Activated naive CD4-positive, alpha-beta T cell treated with anti-CD3 and anti-CD28 coated beads for 36 hours (primary cell): Measurements from ENCODE around the gene TP53BP2. TPM values are rescaled to one million over a fixed set of nuclear protein-coding genes. Genes with fewer than 3 reads are reported as not detected.
"Not testable (repeated sequence)": the region's sequence is repeated elsewhere in the genome, so short reads cannot be mapped to it uniquely, and the experiment has no call there.

Experiments used
- CTCF ChIA-PET: fragments of 350-600 bp; sonication (Branson Sonifier 250); formaldehyde crosslinking; loops from one replicate; lab custom pipeline; 2021; ENCODE audit warnings: antibody characterized with exemption; lab: Charles Lee
- DNase-seq: peaks from one replicate; pipeline ENCODE4 v3.0.0-alpha.2; 2020
- H3K27ac Mint-ChIP-seq: one replicate; pipeline ENCODE4 v1.8.0; 2021; ENCODE audit warnings: mild to moderate bottlenecking, mixed read lengths
- H3K27me3 Mint-ChIP-seq: one replicate; pipeline ENCODE4 v1.8.0; 2021; ENCODE audit warnings: low read depth, mixed read lengths
- H3K36me3 Mint-ChIP-seq: one replicate; pipeline ENCODE4 v1.8.0; 2021; ENCODE audit warnings: low read depth, mixed read lengths
- H3K4me1 Mint-ChIP-seq: one replicate; pipeline ENCODE4 v1.8.0; 2021; ENCODE audit warnings: low read depth, mixed read lengths
- H3K4me3 Mint-ChIP-seq: one replicate; pipeline ENCODE4 v1.8.0; 2021; ENCODE audit warnings: mild to moderate bottlenecking, moderate library complexity, mixed read lengths
- H3K9me3 Mint-ChIP-seq: one replicate; pipeline ENCODE4 v1.8.0; 2021; ENCODE audit warnings: mixed read lengths
- intact Hi-C: fragments of 100-400 bp; cut with micrococcal nuclease; formaldehyde crosslinking; loops from one replicate; pipeline ENCODE4 v1.15.1; 2023
- total RNA-seq, 2 experiments: library from RNA; stranded (reverse); gene quantifications; one replicate each; pipeline ENCODE4 v1.2.3, GENCODE V29; 2021

The TP53BP2 gene
- total RNA-seq, 2 experiments from 2014 or later = 40.8 to 44.2 TPM

DNA sequence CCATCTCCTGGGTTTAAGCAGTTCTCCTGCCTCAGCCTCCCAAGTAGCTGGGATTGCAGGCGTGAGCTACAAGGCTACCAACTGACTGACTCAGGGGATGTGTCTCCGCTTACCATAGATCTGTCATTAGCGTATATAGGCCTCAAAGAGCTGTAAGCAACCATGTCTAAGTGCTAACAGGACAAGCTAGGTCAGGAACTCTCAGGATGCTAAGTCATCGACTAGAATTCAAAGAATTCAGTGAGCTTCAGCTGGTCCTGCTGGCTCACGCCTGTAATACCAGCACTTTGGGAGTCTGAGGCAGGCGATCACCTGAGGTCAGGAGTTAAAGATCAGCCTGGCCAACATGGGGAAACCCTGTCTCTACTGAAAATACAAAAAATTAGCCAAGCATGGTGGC lies 103.9 kb downstream of the TP53BP2 start:
- Mint-ChIP-seq H3K9me3 (no peaks in the 10 kb centered on the region), H3K27me3 (no peaks in the 10 kb centered on the region), H3K36me3 (no peaks in the 10 kb centered on the region), H3K4me1 (no peaks in the 10 kb centered on the region), H3K4me3 (no peak overlapping the region), H3K27ac (no peak overlapping the region)
- CTCF ChIA-PET = interaction anchor here (0.5 to 1.2 kb wide), 2 partner anchors 24 to 48 kb away, joined by 3 to 6 read pairs; no protein-coding TSS in a partner anchor
- DNase-seq = no peak
- intact Hi-C loops = no loop called here

DNA sequence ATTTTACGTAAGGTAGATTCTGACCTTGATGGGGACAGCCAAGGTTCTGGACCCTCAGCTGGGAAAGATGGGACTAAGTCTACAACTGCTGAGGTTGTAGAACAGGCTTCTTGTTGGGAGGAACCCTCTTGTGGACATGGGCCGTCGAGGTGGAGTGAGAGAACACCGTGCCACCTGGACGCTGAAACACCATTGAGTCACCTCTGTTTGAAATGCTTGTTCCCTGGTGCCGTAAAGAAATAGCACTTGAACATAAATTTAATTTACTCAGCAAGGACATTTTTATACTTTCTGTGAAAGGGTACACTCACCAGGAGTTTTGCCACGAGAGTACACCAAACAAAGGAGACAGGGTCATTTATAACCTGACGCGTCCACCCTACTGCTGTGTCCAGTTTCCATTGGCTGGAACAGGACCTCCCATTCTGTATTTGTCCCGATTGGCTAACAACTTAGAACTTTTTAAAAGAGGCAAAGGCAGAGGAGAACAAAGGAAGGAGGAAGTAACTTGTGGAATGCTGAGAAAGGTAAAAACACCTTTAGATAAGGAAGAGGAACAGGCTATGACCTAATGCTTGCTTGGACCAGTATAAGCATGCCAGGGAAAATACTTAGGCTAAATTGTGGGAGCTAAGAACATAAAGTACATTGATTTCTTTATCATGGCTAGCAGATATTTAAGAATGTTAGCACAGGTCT lies 105.6 kb downstream of the TP53BP2 start:
- H3K4me3 Mint-ChIP-seq, H3K9me3 Mint-ChIP-seq, H3K4me1 Mint-ChIP-seq, H3K27me3 Mint-ChIP-seq, H3K36me3 Mint-ChIP-seq, intact Hi-C loops, DNase-seq, H3K27ac Mint-ChIP-seq: not testable (repeated sequence)
- CTCF ChIA-PET = interaction anchor here (1.3 to 2.5 kb wide), 2 partner anchors 8 to 28 kb away, joined by 3 to 16 read pairs; no protein-coding TSS in a partner anchor

DNA sequence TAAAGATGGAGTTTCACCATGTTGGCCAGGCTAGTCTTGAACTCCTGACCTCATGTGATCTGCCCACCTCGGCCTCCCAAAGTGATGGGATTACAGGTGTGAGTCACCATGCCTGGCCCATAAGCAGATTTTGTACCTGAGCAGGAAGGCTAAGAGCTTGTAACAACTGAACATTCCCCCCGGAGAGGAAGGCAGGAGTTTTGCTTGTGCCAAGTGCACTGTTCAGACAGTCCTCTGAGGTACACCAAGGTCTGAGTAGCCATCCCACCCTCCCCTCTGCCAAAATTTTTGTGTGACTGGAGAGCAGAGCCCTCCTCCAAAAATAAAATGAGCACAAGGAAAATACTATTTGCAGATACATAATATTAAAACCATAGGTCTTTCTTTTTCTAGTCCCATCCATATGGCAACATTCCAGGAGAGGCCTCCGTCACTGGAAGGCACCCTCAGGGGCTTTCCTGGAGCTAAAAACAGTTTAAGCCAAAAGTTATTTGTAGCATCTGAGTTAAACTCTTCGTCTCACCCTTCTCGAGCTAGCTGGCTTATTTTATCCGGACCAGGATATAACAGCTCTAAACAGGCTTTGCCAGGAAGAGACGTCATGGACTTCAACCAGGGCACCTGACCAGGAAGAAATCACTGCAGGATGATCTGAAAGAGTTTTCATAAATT lies 106.2 kb downstream of the TP53BP2 start:
- CTCF ChIA-PET = interaction anchor here (1.3 to 2.5 kb wide), 3 partner anchors 9 to 28 kb away, joined by 3 to 16 read pairs (median 3); no protein-coding TSS in a partner anchor
- no peak for DNase-seq
- H3K9me3 Mint-ChIP-seq = no peaks in the 10 kb centered on the region
- no peaks in the 10 kb centered on the region for H3K4me1 Mint-ChIP-seq
- no peak overlapping the region for H3K27ac Mint-ChIP-seq
- no peak overlapping the region for H3K4me3 Mint-ChIP-seq
- no peaks in the 10 kb centered on the region for H3K27me3 Mint-ChIP-seq
- H3K36me3 Mint-ChIP-seq = no peaks in the 10 kb centered on the region
- intact Hi-C loops = no loop called here

DNA sequence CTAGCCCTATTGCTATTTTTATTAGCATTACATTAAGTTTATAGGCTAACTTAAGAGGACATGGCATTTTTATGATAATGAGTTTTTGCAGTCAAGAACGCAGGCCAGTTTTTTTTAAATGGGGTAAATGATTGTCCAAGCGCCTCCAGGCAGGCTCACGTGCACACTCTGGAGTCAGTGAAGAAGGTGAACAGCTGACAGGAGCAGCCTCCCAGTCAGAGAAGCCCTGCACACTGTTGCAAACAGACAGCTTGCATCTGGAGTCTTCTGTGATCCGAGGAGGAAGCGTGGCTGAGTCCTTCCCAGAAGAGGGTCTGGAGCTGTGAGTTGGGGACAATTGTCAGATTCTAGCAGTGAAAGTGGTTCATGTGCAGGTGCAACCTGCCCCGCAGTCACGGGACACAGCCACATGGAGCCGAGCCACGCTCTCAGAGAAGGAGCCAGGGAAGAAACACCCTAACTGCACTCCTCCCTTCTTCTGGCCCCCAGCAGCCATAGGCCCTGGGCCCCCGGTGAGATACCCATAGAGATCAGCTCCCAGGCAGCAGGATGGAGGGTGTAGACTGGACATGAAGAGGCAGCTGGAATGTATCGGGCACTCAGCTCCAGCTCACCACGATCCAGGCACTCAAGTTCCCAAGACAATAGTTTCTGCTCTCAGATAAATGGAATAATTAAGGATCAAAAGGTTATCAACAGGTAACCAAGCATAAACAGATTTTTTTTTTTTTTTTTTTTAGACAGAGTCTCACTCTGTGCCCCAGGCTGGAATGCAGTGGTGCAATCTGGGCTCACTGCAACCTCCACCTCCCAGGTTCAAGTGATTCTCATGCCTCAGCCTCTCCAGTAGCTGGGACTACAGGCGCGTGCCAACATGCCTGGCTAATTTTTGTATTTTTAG lies 107.0 kb downstream of the TP53BP2 start:
- Mint-ChIP-seq H3K27me3 (no peaks in the 10 kb centered on the region), H3K36me3 (no peaks in the 10 kb centered on the region), H3K4me1 (no peaks in the 10 kb centered on the region), H3K9me3 (no peaks in the 10 kb centered on the region), H3K27ac (no peak overlapping the region), H3K4me3 (no peak overlapping the region)
- intact Hi-C loops = no loop called here
- CTCF ChIA-PET = interaction anchor here (0.6 to 2.5 kb wide), 6 partner anchors 10 to 103 kb away, joined by 3 to 16 read pairs (median 3); no protein-coding TSS in a partner anchor
- no peak for DNase-seq

DNA sequence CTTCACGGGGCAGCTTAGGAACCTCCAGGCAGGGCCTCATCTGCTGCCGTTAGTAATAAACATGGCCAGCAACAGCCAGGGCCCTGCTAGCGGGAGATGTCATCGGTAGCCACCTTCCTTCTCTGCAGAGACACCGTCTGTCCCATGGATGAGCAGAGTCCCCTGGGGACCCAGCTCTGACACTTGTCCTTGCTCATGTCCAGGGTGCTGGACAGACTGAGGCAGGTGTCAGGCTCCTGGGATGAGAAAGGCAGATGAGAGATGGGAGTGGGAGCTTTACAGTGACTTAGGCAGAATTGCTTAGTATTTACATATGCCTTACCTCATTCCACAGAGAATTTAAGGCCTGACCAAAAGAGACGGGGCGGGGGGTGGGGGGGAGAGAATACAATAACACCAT lies 108.4 kb downstream of the TP53BP2 start:
- no peak for DNase-seq
- Mint-ChIP-seq H3K4me1 (no peaks in the 10 kb centered on the region), H3K27ac (no peak overlapping the region), H3K4me3 (no peak overlapping the region), H3K9me3 (no peaks in the 10 kb centered on the region), H3K36me3 (no peaks in the 10 kb centered on the region), H3K27me3 (no peaks in the 10 kb centered on the region)
- intact Hi-C loops = no loop called here
- CTCF ChIA-PET = interaction anchor here (0.9 to 2.5 kb wide), 3 partner anchors 11 to 39 kb away, joined by 3 to 16 read pairs (median 3); no protein-coding TSS in a partner anchor

DNA sequence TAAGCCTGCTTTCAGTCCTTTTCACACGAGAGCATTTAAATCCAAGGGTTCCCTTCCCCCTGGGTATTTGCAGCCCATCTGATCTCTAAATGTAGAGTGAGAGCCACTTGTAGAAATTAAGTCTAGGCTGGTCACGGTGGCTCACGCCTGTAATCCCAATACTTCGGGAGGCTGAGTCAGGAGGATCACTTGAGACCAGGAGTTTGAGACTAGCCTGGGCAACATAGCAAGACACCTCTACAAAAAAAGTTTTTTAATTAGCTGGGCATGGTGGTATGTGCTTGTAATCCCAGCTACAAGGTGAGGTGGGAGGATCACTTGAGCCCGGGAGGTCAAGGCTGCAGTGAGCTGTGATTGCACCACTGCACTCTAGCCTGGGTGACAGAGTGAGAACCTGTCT lies 109.1 kb downstream of the TP53BP2 start:
- H3K27ac Mint-ChIP-seq, H3K4me3 Mint-ChIP-seq, H3K9me3 Mint-ChIP-seq, intact Hi-C loops, H3K36me3 Mint-ChIP-seq, H3K27me3 Mint-ChIP-seq, DNase-seq, H3K4me1 Mint-ChIP-seq: not testable (repeated sequence)
- CTCF ChIA-PET = interaction anchor here (3.1 kb wide), 1 partner anchor 13 kb away, joined by 8 read pairs; no protein-coding TSS in a partner anchor

DNA sequence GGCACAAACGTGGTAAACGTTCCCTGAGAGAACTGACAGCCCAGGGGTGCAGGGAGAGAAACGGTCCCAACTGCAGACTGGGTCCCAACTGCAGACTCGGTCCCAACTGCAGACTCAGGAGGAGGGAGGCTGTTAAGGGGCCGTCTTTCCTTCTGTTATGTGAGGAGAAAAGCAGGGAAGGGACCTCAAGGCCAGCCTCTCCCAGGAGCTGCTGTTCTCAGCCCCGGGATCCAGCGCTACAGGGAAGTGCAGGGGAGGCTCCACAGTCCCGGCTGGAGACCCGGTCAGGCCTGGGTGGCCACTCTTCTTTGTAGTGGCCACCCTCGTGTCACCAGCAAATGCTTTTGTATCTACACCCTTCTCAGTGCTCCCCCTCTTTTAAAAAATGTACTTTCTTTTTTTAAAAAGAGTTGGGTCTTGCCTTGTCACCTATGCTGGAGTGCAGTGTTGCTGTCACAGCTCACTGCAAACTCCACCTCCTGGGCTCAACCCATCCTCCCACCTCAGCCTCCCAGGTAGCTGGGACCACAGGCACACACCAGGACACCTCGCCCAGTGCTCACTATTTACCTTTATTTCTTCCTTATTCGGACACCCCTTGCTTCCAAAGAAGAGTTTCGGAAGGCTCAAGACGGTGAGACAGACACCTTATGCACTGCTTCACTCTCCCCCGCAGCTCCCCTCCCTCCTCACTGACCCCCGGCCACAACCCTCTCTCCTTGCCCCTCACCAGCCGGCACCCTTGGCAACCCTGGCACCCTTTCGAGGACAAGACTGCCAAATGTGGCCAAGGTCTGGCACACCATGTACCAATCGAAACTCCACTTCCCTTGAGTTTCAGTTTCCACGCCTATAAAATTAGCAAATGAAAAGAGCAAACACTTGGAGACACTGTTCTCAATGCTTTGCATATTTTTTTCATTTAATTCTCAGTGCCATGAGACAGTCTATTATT lies 111.6 kb downstream of the TP53BP2 start:
- no peak for DNase-seq
- Mint-ChIP-seq H3K36me3 (peaks cover 4% of the 10 kb centered on the region), H3K9me3 (no peaks in the 10 kb centered on the region), H3K4me3 (no peak overlapping the region), H3K27me3 (no peaks in the 10 kb centered on the region), H3K27ac (no peak overlapping the region), H3K4me1 (peaks cover 7% of the 10 kb centered on the region)
- intact Hi-C loops = no loop called here
- CTCF ChIA-PET = interaction anchor here (3.1 kb wide), 1 partner anchor 16 kb away, joined by 8 read pairs; no protein-coding TSS in a partner anchor

DNA sequence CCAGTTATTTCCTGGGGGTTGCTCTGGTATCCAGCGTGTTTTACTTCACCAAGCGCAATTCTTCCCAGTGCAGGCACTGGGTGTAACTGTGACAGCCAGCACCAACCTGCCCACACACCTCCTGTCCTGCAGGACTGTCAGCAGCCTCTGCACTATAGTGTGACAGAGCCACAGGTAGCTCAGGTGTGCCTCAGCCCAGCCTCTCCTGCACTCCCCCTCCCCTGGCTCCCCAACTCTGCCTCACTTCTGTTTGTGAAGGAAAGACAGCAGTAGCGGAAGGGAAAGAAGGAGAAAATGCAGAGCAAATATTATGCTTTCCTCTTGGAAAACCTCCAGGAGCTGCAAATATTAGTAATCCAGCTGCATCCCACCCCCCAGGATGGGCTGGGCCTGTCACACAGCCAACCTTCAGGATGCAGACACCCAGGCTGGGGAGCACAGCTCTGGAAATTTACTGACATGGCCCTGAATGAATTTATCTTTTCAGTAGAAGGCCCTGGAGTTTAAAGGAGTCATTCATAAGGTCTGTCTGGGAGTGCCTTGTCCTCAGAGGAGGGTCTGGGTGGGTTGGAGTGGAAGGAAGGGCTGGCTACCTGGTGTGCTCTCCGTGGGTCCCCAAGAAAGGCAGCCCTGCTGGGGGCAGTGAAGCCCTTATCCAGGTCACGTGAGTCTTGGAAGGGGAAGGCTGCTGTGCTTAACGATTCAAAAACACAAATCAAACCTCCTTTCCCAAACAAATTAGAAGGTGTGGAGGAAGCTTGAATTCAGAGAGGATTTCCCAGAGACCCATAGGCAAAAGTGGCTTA lies 112.6 kb downstream of the TP53BP2 start:
- peaks cover 4% of the 10 kb centered on the region for H3K36me3 Mint-ChIP-seq
- DNase-seq = no peak
- no peaks in the 10 kb centered on the region for H3K9me3 Mint-ChIP-seq
- CTCF ChIA-PET = interaction anchor here (0.6 to 1.8 kb wide), 2 partner anchors 34 to 232 kb away, joined by 3 to 4 read pairs; no protein-coding TSS in a partner anchor
- intact Hi-C loops = no loop called here
- H3K27me3 Mint-ChIP-seq = no peaks in the 10 kb centered on the region
- H3K27ac Mint-ChIP-seq = no peak overlapping the region
- peaks cover 8% of the 10 kb centered on the region for H3K4me1 Mint-ChIP-seq
- H3K4me3 Mint-ChIP-seq = no peak overlapping the region

DNA sequence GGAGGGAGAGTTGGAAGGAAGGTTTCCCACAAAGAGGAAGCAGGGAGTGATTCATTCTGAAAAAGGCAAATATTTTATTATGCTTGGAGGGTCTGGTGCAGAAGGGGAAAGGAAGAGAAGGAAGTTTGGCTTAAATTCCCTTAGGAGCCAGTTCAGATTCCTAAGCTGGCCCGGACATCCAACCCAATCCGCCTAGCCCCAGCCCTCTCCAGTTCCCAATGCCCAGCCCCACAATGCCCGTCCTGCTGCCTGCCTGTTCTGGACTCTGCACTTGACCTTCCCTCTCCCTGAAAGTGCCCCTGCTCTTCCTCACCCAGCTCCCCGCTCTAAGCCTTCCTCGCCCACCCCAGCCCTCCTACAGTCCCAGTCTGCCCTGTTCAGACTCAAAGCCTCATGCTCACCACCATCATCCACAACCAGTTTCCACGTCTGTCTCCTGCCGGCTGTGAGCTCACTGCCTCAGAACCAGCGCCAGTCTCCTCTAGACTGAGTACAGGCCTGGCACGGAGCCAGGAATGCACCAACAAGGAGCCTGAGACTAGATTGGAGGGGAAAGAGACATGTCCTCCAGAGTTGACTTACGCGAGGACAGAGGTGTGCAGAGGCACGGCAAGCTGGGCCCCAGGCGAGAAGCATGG lies 114.5 kb downstream of the TP53BP2 start:
- no peak for DNase-seq
- Mint-ChIP-seq H3K27me3 (no peaks in the 10 kb centered on the region), H3K9me3 (no peaks in the 10 kb centered on the region), H3K4me3 (no peak overlapping the region), H3K36me3 (peaks cover 6% of the 10 kb centered on the region), H3K4me1 (peaks cover 24% of the 10 kb centered on the region), H3K27ac (no peak overlapping the region)
- CTCF ChIA-PET = interaction anchor here (0.7 to 1.8 kb wide), 2 partner anchors 18 to 33 kb away, joined by 4 to 5 read pairs; no protein-coding TSS in a partner anchor
- intact Hi-C loops = no loop called here

DNA sequence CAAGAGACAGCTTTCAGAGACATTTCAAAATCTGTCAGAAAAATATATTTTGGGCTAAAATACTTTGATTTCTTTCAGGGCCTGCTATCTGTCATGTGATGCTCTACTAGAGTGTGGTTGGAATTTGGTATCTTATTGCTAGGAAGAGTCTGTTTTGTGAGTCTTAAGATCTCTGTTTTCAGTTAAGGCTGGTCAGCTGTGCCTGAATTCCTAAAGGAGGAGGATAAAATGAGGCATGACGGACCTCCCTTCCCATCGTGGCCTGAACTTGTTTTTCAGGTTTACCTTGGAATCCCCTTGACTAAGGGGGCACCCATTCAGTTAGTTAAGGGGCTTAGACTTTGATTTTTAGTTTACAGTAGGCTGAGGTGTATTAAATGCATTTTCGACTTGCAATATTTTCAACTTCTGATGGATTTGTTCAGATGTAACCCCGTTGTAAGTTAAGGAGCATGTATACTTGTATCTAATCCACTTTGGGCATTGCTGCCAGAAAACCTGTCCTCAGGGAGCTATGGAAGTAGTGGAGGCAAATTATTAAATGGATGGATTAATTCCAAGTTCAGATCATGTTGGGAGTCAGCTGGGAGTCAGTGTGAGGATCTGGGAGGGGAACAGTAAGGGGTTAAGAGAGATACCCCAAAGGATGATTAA lies 115.1 kb downstream of the TP53BP2 start:
- no peaks in the 10 kb centered on the region for H3K27me3 Mint-ChIP-seq
- H3K4me1 Mint-ChIP-seq = peaks cover 30% of the 10 kb centered on the region
- no peak for DNase-seq
- H3K27ac Mint-ChIP-seq = no peak overlapping the region
- intact Hi-C loops = no loop called here
- no peak overlapping the region for H3K4me3 Mint-ChIP-seq
- H3K9me3 Mint-ChIP-seq = no peaks in the 10 kb centered on the region
- H3K36me3 Mint-ChIP-seq = peaks cover 6% of the 10 kb centered on the region
- CTCF ChIA-PET = interaction anchor here (0.7 kb wide), 1 partner anchor 18 kb away, joined by 5 read pairs; no protein-coding TSS in a partner anchor
